ENCODE measurements around the gene AGBL5. TPM values are rescaled to one million over a fixed set of nuclear protein-coding genes. Genes with fewer than 3 reads are reported as not detected.
A peak's percentile ranks its signal among the peaks of the same experiment; 100 is the strongest.

Gene AGBL5
- total and polyA plus RNA-seq, 2 donors (not counting 1 experiment from before 2014, with no cell fraction given): 19.8 to 20.9 TPM

DNA sequence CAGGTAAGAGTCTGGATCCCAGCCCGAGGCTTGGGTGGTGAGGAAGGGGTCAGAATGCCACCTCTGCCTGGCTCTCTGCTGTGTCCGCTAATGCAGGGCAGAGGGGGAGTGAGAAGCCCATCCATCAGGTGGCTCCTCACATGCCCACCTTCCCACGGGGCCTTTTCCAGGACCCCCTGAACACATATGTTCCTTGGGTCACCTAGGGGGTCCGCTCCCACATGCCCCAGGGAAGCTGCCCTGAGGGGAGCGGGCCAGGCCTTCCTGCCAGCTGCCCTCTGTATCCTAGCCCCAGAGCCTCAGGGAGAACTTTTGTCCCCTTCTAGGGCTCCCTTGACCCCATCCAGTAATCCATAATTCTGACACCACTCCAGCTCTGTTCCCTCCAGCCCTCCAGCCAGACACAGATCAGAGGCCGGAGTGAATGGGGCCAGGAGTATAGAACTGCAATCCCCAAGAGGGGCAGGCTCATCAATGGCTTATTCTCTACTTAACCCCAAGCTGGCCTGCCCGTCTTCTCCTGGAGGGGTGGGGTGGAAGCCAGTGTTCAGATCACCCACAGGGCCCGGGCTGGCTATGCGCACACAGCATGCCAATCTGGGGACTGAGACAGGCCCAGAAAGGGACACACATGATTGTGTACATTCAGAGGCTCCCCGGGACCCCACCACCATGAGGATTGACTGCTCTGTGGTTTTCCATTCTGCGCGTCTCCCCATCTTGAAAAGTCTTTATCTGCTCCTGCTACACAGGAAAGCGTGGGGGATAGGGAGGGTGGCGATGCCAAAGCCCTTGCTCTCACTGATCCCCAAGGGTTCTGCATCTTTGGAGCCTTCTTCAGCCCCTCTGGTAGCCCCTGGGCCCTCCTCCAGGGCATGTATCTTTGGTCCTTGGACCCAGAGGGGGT lies 28.0 kb downstream of the AGBL5 start:
- no peaks in the 10 kb centered on the region for H4K20me1 ChIP-seq (ENCODE audit: control insufficient read depth, extremely low read depth, insufficient read depth, low read length)
- H3K9ac ChIP-seq (ENCODE audit: insufficient read depth, low read length): peak overlapping the region; percentile 86
- peaks cover 30% of the 10 kb centered on the region for H3K79me2 ChIP-seq (ENCODE audit: control insufficient read depth, insufficient read depth, low read length)
- peaks cover 26% of the 10 kb centered on the region for H3K4me1 ChIP-seq (ENCODE audit: control insufficient read depth, extremely low read depth, insufficient read depth, low read length)
- peaks cover 18% of the 10 kb centered on the region for H3K36me3 ChIP-seq (ENCODE audit: control insufficient read depth, insufficient read depth, low read length)
- no peaks in the 10 kb centered on the region for H3K27me3 ChIP-seq (ENCODE audit: control insufficient read depth, insufficient read depth, low read length)
- H3K9me3 ChIP-seq (ENCODE audit: control insufficient read depth, insufficient read depth, low read depth, low read length): no peaks in the 10 kb centered on the region
- peak overlapping the region; percentile 84 to 97 (median 89) for H3K4me3 ChIP-seq (replicated peaks in 1 of 4; ENCODE audit: control extremely low read depth in 1 of 4, insufficient read depth in 1 of 4, low read depth in 3 of 4, low read length in 4 of 4)
- H3K27ac ChIP-seq (ENCODE audit: insufficient read depth, low read length): peak overlapping the region; percentile 94
- peak in 1 of 2 donors; percentile 24 for DNase-seq (ENCODE audit: low read depth in 2 of 2)
- TF ChIP-seq, protein P1, sequence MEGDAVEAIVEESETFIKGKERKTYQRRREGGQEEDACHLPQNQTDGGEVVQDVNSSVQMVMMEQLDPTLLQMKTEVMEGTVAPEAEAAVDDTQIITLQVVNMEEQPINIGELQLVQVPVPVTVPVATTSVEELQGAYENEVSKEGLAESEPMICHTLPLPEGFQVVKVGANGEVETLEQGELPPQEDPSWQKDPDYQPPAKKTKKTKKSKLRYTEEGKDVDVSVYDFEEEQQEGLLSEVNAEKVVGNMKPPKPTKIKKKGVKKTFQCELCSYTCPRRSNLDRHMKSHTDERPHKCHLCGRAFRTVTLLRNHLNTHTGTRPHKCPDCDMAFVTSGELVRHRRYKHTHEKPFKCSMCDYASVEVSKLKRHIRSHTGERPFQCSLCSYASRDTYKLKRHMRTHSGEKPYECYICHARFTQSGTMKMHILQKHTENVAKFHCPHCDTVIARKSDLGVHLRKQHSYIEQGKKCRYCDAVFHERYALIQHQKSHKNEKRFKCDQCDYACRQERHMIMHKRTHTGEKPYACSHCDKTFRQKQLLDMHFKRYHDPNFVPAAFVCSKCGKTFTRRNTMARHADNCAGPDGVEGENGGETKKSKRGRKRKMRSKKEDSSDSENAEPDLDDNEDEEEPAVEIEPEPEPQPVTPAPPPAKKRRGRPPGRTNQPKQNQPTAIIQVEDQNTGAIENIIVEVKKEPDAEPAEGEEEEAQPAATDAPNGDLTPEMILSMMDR (conservative IDR thresholded peaks at IDR 0.05 in 1 of 2, IDR thresholded peaks at IDR 0.05 in 1 of 2; ENCODE audit: low read depth in 1 of 2, low read length in 2 of 2): no peak
- TF ChIP-seq EZH2 (IDR thresholded peaks at IDR 0.05; ENCODE audit: low read length, missing control alignments): no peak
- peak overlapping the region; percentile 99 for H3K4me2 ChIP-seq (ENCODE audit: extremely low read depth, insufficient read depth, low read length)
- H2AFZ ChIP-seq (ENCODE audit: low read length): no peak overlapping the region

DNA sequence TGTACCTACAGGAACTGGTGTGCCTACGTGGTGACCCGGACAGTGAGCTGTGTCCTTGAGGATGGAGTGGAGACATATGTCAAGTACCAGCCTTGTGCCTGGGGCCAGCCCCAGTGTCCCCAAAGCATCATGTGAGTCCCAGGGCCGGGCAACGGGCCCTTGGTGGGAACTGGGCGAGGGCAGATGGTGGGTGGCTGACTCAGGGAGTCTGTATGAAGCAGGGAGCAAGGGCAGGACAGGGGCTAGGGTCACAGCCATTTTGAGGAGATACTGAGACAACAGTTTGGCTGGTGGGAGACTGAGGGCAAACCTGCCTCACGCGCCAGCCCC lies 28.6 kb downstream of the AGBL5 start:
- no peaks in the 10 kb centered on the region for H4K20me1 ChIP-seq (ENCODE audit: control insufficient read depth, extremely low read depth, insufficient read depth, low read length)
- peak overlapping the region; percentile 99 for H3K4me2 ChIP-seq (ENCODE audit: extremely low read depth, insufficient read depth, low read length)
- H3K9ac ChIP-seq (ENCODE audit: insufficient read depth, low read length): peak overlapping the region; percentile 44
- no peak for DNase-seq (ENCODE audit: low read depth in 2 of 2)
- H2AFZ ChIP-seq (ENCODE audit: low read length): no peak overlapping the region
- peak overlapping the region; percentile 84 to 97 (median 89) for H3K4me3 ChIP-seq (replicated peaks in 1 of 4; ENCODE audit: control extremely low read depth in 1 of 4, insufficient read depth in 1 of 4, low read depth in 3 of 4, low read length in 4 of 4)
- peaks cover 18% of the 10 kb centered on the region for H3K36me3 ChIP-seq (ENCODE audit: control insufficient read depth, insufficient read depth, low read length)
- H3K27ac ChIP-seq (ENCODE audit: insufficient read depth, low read length): peak overlapping the region; percentile 94
- H3K9me3 ChIP-seq (ENCODE audit: control insufficient read depth, insufficient read depth, low read depth, low read length): no peaks in the 10 kb centered on the region
- no peaks in the 10 kb centered on the region for H3K27me3 ChIP-seq (ENCODE audit: control insufficient read depth, insufficient read depth, low read length)
- H3K4me1 ChIP-seq (ENCODE audit: control insufficient read depth, extremely low read depth, insufficient read depth, low read length): peaks cover 20% of the 10 kb centered on the region
- TF ChIP-seq, protein P1 (conservative IDR thresholded peaks at IDR 0.05 in 1 of 2, IDR thresholded peaks at IDR 0.05 in 1 of 2; ENCODE audit: low read depth in 1 of 2, low read length in 2 of 2): no peak
- TF ChIP-seq EZH2 (IDR thresholded peaks at IDR 0.05; ENCODE audit: low read length, missing control alignments): no peak
- peaks cover 30% of the 10 kb centered on the region for H3K79me2 ChIP-seq (ENCODE audit: control insufficient read depth, insufficient read depth, low read length)

DNA sequence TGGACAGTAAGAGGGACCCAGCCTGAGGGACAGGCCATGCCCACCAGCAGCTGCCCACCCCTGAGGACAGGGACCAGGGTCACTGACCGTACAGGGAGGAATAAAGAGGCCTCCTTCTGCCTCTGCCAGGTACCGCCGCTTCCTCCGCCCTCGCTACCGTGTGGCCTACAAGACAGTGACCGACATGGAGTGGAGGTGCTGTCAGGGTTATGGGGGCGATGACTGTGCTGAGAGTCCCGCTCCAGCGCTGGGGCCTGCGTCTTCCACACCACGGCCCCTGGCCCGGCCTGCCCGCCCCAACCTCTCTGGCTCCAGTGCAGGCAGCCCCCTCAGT lies 29.1 kb downstream of the AGBL5 start:
- Histone ChIP-seq H3K9me3 (ENCODE audit: control insufficient read depth, insufficient read depth, low read depth, low read length) (no peaks in the 10 kb centered on the region), H3K4me2 (ENCODE audit: extremely low read depth, insufficient read depth, low read length) (peak overlapping the region; percentile 99), H4K20me1 (ENCODE audit: control insufficient read depth, extremely low read depth, insufficient read depth, low read length) (no peaks in the 10 kb centered on the region), H3K27ac (ENCODE audit: insufficient read depth, low read length) (peak overlapping the region; percentile 94), H3K4me1 (ENCODE audit: control insufficient read depth, extremely low read depth, insufficient read depth, low read length) (peaks cover 17% of the 10 kb centered on the region), H3K9ac (ENCODE audit: insufficient read depth, low read length) (peak overlapping the region; percentile 44), H3K36me3 (ENCODE audit: control insufficient read depth, insufficient read depth, low read length) (peaks cover 18% of the 10 kb centered on the region), H2AFZ (ENCODE audit: low read length) (no peak overlapping the region), H3K79me2 (ENCODE audit: control insufficient read depth, insufficient read depth, low read length) (peaks cover 30% of the 10 kb centered on the region), H3K4me3 (replicated peaks in 1 of 4; ENCODE audit: control extremely low read depth in 1 of 4, insufficient read depth in 1 of 4, low read depth in 3 of 4, low read length in 4 of 4) (peak overlapping the region; percentile 84 to 97 (median 89)), H3K27me3 (ENCODE audit: control insufficient read depth, insufficient read depth, low read length) (no peaks in the 10 kb centered on the region)
- TF ChIP-seq, protein P1 (conservative IDR thresholded peaks at IDR 0.05 in 1 of 2, IDR thresholded peaks at IDR 0.05 in 1 of 2; ENCODE audit: low read depth in 1 of 2, low read length in 2 of 2): no peak
- no peak for TF ChIP-seq EZH2 (IDR thresholded peaks at IDR 0.05; ENCODE audit: low read length, missing control alignments)
- no peak for DNase-seq (ENCODE audit: low read depth in 2 of 2)

Measured in fibroblast of lung (primary cell).